Measurements from ENCODE around the gene KCNJ14. TPM values are rescaled to one million over a fixed set of nuclear protein-coding genes. Genes with fewer than 3 reads are reported as not detected.
A peak's percentile ranks its signal among the peaks of the same experiment; 100 is the strongest.

Gene KCNJ14
- total RNA-seq, 4 donors from 2014 or later, result 0.44 to 4.1 (median 1.5) TPM

- Histone ChIP-seq H3K4me1 (peaks cover 0 to 21% (median 8%) of the 10 kb centered on the region in 4 donors), H3K36me3 (no peaks in the 10 kb centered on the region), H3K27me3 (peaks cover 0 to 75% of the 10 kb centered on the region in 2 donors), H3K27ac (no peak overlapping the region), H3K4me3 (no peak overlapping the region), H3K9me3 (no peaks in the 10 kb centered on the region)
- 58 to 68% methylated on average over 13 to 14 of the region's 32 CpGs for WGBS, 2 donors
- DNase-seq (ENCODE audit: low spot score in 2 of 2), result no peak
- TF ChIP-seq, protein P1, sequence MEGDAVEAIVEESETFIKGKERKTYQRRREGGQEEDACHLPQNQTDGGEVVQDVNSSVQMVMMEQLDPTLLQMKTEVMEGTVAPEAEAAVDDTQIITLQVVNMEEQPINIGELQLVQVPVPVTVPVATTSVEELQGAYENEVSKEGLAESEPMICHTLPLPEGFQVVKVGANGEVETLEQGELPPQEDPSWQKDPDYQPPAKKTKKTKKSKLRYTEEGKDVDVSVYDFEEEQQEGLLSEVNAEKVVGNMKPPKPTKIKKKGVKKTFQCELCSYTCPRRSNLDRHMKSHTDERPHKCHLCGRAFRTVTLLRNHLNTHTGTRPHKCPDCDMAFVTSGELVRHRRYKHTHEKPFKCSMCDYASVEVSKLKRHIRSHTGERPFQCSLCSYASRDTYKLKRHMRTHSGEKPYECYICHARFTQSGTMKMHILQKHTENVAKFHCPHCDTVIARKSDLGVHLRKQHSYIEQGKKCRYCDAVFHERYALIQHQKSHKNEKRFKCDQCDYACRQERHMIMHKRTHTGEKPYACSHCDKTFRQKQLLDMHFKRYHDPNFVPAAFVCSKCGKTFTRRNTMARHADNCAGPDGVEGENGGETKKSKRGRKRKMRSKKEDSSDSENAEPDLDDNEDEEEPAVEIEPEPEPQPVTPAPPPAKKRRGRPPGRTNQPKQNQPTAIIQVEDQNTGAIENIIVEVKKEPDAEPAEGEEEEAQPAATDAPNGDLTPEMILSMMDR (IDR thresholded peaks at IDR 0.05), result no peak
- no peak for TF ChIP-seq EP300 (IDR thresholded peaks at IDR 0.05)
- TF ChIP-seq POLR2A (IDR thresholded peaks at IDR 0.05), result no peak
Observed at GRCh38 chr19:48500830-48501493, 45.6 kb downstream of the KCNJ14 start.

- no peaks in the 10 kb centered on the region for H3K9me3 ChIP-seq
- no peak for DNase-seq (ENCODE audit: low spot score in 2 of 2)
- peaks cover 0 to 21% (median 8%) of the 10 kb centered on the region in 4 donors for H3K4me1 ChIP-seq
- TF ChIP-seq POLR2A (IDR thresholded peaks at IDR 0.05), result no peak
- no peak for TF ChIP-seq EP300 (IDR thresholded peaks at IDR 0.05)
- TF ChIP-seq, protein P1 (IDR thresholded peaks at IDR 0.05), result no peak
- H3K27ac ChIP-seq, result no peak overlapping the region
- H3K36me3 ChIP-seq, result no peaks in the 10 kb centered on the region
- peaks cover 0 to 73% of the 10 kb centered on the region in 2 donors for H3K27me3 ChIP-seq
- no peak overlapping the region for H3K4me3 ChIP-seq
- 2 to 3% methylated on average over 20 of the region's 20 CpGs for WGBS, 2 donors
Observed at GRCh38 chr19:48501494-48502349, 46.3 kb downstream of the KCNJ14 start.

GRCh38 chr19:48502350-48503018, 47.1 kb downstream of the KCNJ14 start:
- no peaks in the 10 kb centered on the region for H3K36me3 ChIP-seq
- WGBS, 2 donors, result 16 to 24% methylated on average over 20 to 25 of the region's 27 CpGs
- H3K4me1 ChIP-seq, result peaks cover 0 to 21% (median 8%) of the 10 kb centered on the region in 4 donors
- TF ChIP-seq EP300 (IDR thresholded peaks at IDR 0.05) (no peak), POLR2A (IDR thresholded peaks at IDR 0.05) (no peak)
- TF ChIP-seq, protein P1 (IDR thresholded peaks at IDR 0.05), result no peak
- no peaks in the 10 kb centered on the region for H3K9me3 ChIP-seq
- DNase-seq (ENCODE audit: low spot score in 2 of 2), result no peak
- H3K27ac ChIP-seq, result no peak overlapping the region
- H3K27me3 ChIP-seq, result peaks cover 0 to 65% of the 10 kb centered on the region in 2 donors
- H3K4me3 ChIP-seq, result no peak overlapping the region

DNA sequence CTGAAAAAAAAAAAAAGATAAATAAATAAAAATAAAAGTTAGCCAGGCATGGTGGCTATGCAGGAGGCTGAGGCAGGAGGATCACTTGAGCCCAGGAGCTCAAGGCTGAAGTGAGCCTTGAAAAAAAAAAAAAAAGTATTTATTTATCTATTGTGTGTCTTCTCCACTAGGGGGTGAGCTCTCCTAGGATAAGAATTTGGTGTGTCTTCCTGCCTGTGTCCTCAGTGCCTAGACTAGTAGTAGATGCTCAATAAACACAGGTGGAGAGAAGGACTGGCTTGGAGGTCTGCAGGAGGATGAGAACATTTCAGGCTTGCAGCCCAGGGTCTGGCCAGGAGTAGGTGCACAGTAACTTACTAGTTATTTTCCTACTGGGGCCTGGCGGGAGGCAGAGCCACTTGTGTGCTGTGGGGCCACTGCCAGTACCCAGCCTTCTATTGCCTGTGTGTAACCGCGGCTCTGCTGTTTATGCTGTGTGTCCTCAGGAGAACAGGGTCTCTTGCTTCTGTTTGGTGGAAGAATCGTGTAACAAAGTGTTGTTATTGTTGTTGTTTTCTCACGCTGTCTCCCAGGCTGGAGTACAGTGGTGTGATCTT, 50.9 kb downstream of the KCNJ14 start:
- no peak overlapping the region for H3K27ac ChIP-seq
- no peak for DNase-seq (ENCODE audit: low spot score in 2 of 2)
- TF ChIP-seq, protein P1 (IDR thresholded peaks at IDR 0.05), result peak in 3 of 5 experiments; percentile 10 to 34 (median 30)
- no peak for TF ChIP-seq EP300 (IDR thresholded peaks at IDR 0.05)
- no peaks in the 10 kb centered on the region for H3K9me3 ChIP-seq
- 75 to 90% methylated on average over 5 of the region's 5 CpGs for WGBS, 2 donors
- peaks cover 0 to 59% of the 10 kb centered on the region in 2 donors for H3K27me3 ChIP-seq
- H3K4me3 ChIP-seq, result no peak overlapping the region
- peaks cover 0 to 20% (median 6%) of the 10 kb centered on the region in 4 donors for H3K4me1 ChIP-seq
- no peaks in the 10 kb centered on the region for H3K36me3 ChIP-seq

Data from tibial nerve (tissue), 4 donors.